Measurements from ENCODE around the gene TTLL1. TPM values are rescaled to one million over a fixed set of nuclear protein-coding genes. Genes with fewer than 3 reads are reported as not detected.
"Not testable (repeated sequence)": the region's sequence is repeated elsewhere in the genome, so short reads cannot be mapped to it uniquely, and the experiment has no call there.

The TTLL1 gene
- total RNA-seq, 2 donors from 2014 or later, result 4.2 to 5.7 TPM

DNA sequence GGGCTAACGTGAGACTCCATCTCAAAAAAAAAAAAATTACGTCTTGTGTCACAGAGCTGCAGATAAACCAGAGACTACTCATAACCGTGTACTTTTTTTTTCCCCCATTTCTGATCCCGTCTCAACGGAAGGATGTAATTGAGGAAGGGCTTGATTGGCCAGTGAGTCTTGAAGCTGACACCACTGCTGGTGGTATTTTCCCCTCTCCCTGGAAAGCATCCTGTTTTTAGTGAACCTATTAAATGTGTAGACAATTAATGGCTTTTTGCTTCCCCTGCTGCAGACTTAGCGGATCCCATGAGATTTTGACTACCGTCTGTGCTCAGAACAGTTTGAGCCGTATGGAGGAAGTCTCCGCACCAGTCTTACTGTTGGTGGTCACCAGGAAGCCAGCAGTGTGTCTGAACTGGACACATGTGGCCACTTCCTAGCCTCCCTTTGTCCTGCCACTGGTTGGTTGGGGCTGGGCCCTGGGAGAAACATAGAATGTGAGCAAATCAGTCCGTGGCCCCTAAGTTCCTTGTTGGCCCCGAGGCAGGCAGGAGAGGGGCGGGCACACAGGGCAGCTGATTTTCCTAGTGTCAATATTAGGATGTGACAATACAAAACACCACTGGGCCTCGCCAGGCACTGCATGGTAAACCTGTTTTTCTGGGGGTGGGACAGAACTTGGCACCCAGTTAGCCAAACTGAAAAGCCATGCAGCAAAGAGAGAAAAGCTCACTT is 24.5 kb upstream of the TTLL1 start:
- DNase-seq (no peak), ATAC-seq (no peak)
- intact Hi-C loops (cut with DNase I), result loop anchor here in 1 of 2 donors (10.0 kb wide), 1 partner anchor 61 kb away; no protein-coding TSS in a partner anchor

GRCh38 chr22:43110927-43111623 is 21.9 kb upstream of the TTLL1 start:
- no peak for DNase-seq
- intact Hi-C loops (cut with DNase I), result loop anchor here in 1 of 2 donors (10.0 kb wide), 1 partner anchor 64 kb away; no protein-coding TSS in a partner anchor
- ATAC-seq, result peak; percentile 50 to 62

GRCh38 chr22:43110444-43110926 is 21.3 kb upstream of the TTLL1 start, which contains the start of gene BIK:
Gene BIK, plus strand, starts transcription at chr22:43110750. Its CDS starts 13,273 bp downstream, at chr22:43124023.
- DNase-seq (peak; percentile 52), ATAC-seq (peak; percentile 56 to 77)
- intact Hi-C loops (cut with DNase I), result loop anchor here in 1 of 2 donors (10.0 kb wide), 1 partner anchor 64 kb away; no protein-coding TSS in a partner anchor

- intact Hi-C loops (cut with DNase I), result loop anchor here in 1 of 2 donors (10.0 kb wide), 1 partner anchor 65 kb away; no protein-coding TSS in a partner anchor
- ATAC-seq (peak in 1 of 2 donors; percentile 15), DNase-seq (no peak)
Measured at GRCh38 chr22:43109921-43110443, 20.8 kb upstream of the TTLL1 start.

DNA sequence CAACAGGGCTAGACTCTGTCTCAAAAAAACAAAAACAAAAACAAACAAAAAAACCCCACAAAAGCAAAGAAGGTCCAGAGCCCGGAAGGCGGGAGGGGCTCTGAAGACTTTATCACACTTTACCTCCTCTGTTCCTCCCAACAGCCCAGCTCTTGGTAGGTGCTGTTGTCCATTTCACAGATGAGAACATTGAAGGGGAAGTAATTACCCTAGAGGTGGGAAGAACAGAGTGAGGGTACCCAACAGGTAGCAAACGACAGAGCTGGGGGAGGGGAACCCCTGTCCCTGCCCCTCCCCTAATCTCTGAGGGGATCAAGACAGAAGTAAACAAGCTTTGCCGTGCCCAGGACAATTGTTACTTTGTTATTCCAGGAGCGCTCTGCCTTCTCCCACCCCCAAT is 20.3 kb upstream of the TTLL1 start:
- DNase-seq, result no peak
- no peak for ATAC-seq
- intact Hi-C loops (cut with DNase I), result no loop called here

DNA sequence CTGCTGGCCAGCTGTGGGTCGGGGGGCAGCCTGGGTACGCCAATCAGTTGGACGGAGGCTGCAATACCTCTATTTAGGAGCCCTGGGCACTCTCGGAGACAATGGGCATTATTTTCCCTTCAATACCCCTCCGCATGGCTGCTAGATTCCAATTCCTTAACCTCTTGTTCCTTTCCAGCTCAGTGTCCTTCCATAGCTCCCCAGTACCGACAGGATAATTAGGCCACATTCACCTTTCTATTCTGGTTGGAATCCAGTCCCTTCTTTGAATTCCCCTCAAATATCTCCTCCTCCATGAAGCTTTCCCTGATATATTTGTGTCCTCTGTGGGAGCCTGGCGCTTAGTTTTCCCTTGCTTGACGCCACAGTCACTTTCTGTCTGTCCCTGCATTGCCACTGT is 17.1 kb upstream of the TTLL1 start:
- DNase-seq (no peak), ATAC-seq (no peak)
- intact Hi-C loops (cut with DNase I), result no loop called here

- intact Hi-C loops (cut with DNase I); ATAC-seq; DNase-seq: not testable (repeated sequence)
Measured at GRCh38 chr22:43104950-43105349, 15.8 kb upstream of the TTLL1 start.

DNA sequence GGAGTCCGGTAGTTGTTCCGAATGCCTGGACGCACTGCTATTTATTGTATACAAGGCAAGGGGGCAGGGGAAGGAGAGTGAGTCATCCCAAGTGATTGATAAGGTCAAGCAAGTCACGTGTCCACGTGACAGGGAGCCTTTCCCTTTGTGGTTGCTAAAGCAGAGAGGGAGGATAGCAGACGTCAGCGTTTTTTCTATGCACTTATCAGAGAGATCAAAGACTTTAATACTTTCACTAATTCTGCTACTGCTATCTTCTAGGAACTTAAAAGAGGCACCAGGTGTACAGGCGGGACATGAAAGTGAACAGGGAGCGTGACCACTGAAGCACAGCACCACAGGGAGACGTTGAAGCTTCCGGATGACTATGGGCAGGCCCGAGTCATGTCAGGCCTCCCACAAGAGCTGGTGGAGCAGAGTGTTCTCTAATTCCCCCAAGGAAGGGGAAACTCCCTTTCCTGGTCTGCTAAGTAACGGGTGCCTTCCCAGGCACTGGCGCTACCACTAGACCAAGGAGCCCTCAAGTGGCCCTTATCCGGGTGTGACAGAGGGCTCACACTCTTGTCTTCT is 14.9 kb upstream of the TTLL1 start:
- DNase-seq; ATAC-seq; intact Hi-C loops (cut with DNase I): not testable (repeated sequence)

GRCh38 chr22:43101306-43101705 is 12.1 kb upstream of the TTLL1 start:
- ATAC-seq (peak; percentile 58 to 73), DNase-seq (peak; percentile 75)
- intact Hi-C loops (cut with DNase I), result no loop called here

DNA sequence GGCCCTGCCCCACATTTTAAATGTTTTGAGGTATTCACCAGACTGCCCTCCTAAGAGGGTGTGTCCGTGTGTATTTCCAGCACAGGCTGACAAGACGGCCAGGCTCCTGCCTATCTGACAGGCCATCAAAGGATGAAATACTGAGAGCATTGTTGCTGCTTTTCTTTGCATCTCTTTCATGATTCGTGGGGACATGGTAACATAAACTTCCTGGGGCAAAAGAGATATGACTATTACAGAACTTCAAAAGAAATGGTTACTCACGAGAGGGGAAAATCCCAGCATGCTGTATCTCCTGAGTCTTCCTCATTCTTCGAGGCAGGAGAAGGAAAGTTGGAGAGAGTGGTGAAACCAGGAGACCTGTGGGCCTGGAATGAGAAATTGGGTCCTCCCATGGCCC is 11.0 kb upstream of the TTLL1 start:
- no peak for ATAC-seq
- DNase-seq, result no peak
- intact Hi-C loops (cut with DNase I), result no loop called here

DNA sequence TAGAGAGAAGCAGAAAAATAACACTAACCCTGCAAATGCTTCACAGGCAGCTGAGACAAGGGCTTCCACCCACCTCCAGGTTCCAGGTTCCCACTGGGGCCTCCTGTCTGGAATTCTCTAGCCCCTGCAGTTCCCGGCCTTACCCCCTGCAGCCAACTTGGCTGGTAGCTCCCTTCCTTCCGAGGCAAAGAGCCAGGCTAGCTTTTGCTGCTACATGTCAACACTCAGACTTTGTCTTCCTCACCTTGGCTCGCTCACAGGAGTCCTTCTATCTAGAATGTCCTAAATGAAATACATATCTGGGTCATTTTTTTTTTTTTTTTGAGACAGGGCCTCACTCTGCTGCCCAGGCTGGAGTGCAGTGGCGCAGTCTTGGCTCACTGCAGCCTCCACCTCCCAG is 9.9 kb upstream of the TTLL1 start:
- DNase-seq, result peak; percentile 45
- intact Hi-C loops (cut with DNase I), result no loop called here
- ATAC-seq, result peak; percentile 52 to 56

- DNase-seq, result no peak
- intact Hi-C loops (cut with DNase I), result no loop called here
- ATAC-seq, result no peak
Measured at GRCh38 chr22:43098356-43098755, 9.2 kb upstream of the TTLL1 start.

DNA sequence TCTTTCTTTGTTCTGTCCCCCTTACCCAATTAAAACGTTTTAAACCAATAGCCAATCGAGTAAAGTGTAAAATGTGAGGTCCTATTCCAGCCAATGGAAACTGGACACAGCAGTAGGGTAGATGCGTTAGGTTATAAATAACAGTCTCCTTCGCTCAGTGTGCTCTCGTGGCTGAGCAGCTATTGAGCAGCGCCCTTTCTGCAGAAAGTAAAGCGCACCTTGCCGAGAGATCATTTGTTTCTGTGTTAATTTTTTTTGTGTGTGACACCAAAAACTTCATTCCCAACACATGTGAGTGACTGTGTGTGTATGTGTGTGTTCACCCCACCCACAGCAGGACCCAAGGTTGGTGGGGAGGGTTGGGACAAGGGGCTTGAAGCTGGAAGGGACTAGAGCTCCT is 7.2 kb upstream of the TTLL1 start:
- no peak for DNase-seq
- intact Hi-C loops (cut with DNase I), result no loop called here
- no peak for ATAC-seq

GRCh38 chr22:43094551-43094950 is 5.4 kb upstream of the TTLL1 start:
- ATAC-seq (no peak), DNase-seq (no peak)
- intact Hi-C loops (cut with DNase I), result no loop called here

- peak; percentile 38 to 50 for ATAC-seq
- intact Hi-C loops (cut with DNase I), result no loop called here
- DNase-seq, result peak; percentile 78
Measured at GRCh38 chr22:43094085-43094484, 4.9 kb upstream of the TTLL1 start.

GRCh38 chr22:43092085-43092484 is 2.9 kb upstream of the TTLL1 start:
- ATAC-seq (no peak), DNase-seq (no peak)
- intact Hi-C loops (cut with DNase I), result no loop called here

GRCh38 chr22:43090130-43090789 is 1.1 kb upstream of the TTLL1 start:
- DNase-seq (peak; percentile 66), ATAC-seq (peak; percentile 43 to 60)
- intact Hi-C loops (cut with DNase I), result no loop called here

DNA sequence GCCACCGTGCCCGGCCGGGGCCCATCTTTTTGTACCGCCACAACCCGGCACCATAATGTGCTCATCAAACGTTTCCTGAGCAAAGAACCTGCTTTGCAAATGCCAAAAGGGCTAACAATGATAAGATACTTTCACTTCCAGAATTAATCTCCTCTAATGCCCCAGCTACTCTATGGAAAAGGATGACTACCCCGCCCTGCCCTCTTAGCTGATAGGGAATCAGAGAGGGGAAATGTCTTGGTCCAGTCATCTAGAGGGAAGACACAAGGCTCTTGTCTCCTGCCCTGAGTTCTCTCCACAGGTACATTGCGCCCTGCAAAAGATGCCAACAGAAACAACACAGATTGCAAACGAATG is 586 bp downstream of the TTLL1 start:
- no peak for DNase-seq
- ATAC-seq, result no peak
- intact Hi-C loops (cut with DNase I), result no loop called here

All from left cardiac atrium (tissue), 4 donors.